ENCODE data around the gene IL3. TPM values are rescaled to one million over a fixed set of nuclear protein-coding genes. Genes with fewer than 3 reads are reported as not detected.

Gene IL3
- total and polyA plus RNA-seq, 2 experiments from 2014 or later = not detected

GRCh38 chr5:132101385-132101880, 41.0 kb downstream of the IL3 start (continued):
- TF ChIP-seq ZNF114 (CRISPR knock-in tag; IDR thresholded peaks at IDR 0.05) (no peak), NANOG (IDR thresholded peaks at IDR 0.05; ENCODE audit: borderline replicate concordance) (no peak), CTCF (conservative IDR thresholded peaks at IDR 0.05; ENCODE audit: low read depth in 2 of 2) (no peak), ETS1 (IDR thresholded peaks at IDR 0.05) (no peak), POLR2AphosphoS5 (IDR thresholded peaks at IDR 0.05; ENCODE audit: low read depth) (no peak)
- TF ChIP-seq, protein P1, sequence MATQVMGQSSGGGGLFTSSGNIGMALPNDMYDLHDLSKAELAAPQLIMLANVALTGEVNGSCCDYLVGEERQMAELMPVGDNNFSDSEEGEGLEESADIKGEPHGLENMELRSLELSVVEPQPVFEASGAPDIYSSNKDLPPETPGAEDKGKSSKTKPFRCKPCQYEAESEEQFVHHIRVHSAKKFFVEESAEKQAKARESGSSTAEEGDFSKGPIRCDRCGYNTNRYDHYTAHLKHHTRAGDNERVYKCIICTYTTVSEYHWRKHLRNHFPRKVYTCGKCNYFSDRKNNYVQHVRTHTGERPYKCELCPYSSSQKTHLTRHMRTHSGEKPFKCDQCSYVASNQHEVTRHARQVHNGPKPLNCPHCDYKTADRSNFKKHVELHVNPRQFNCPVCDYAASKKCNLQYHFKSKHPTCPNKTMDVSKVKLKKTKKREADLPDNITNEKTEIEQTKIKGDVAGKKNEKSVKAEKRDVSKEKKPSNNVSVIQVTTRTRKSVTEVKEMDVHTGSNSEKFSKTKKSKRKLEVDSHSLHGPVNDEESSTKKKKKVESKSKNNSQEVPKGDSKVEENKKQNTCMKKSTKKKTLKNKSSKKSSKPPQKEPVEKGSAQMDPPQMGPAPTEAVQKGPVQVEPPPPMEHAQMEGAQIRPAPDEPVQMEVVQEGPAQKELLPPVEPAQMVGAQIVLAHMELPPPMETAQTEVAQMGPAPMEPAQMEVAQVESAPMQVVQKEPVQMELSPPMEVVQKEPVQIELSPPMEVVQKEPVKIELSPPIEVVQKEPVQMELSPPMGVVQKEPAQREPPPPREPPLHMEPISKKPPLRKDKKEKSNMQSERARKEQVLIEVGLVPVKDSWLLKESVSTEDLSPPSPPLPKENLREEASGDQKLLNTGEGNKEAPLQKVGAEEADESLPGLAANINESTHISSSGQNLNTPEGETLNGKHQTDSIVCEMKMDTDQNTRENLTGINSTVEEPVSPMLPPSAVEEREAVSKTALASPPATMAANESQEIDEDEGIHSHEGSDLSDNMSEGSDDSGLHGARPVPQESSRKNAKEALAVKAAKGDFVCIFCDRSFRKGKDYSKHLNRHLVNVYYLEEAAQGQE (IDR thresholded peaks at IDR 0.05; ENCODE audit: unreplicated experiment) = no peak

GRCh38 chr5:132102101-132102701, 41.7 kb downstream of the IL3 start:
- Histone ChIP-seq H3K27me3 (ENCODE audit: insufficient read depth) (no peaks in the 10 kb centered on the region), H2AFZ (no peak overlapping the region), H3K4me3 (no peak overlapping the region), H4K20me1 (replicated peaks; ENCODE audit: insufficient read depth) (no peaks in the 10 kb centered on the region), H3K79me2 (replicated peaks; ENCODE audit: insufficient read depth) (no peaks in the 10 kb centered on the region), H3K4me1 (ENCODE audit: insufficient read depth) (no peaks in the 10 kb centered on the region), H3K36me3 (ENCODE audit: insufficient read depth) (no peaks in the 10 kb centered on the region), H3K4me2 (no peak overlapping the region), H3K9me2 (ENCODE audit: insufficient read depth) (no peaks in the 10 kb centered on the region), H3F3A (replicated peaks; ENCODE audit: low read depth) (no peaks in the 10 kb centered on the region), H3K27ac (ENCODE audit: low read depth) (no peak overlapping the region)
- DNase-seq (ENCODE audit: low spot score) = no peak
- Mint-ChIP-seq H3K27me3 (ENCODE audit: insufficient read depth, low read depth, poor library complexity) (no peaks in the 10 kb centered on the region), H3K4me3 (no peak overlapping the region), H3K36me3 (ENCODE audit: low read depth) (no peaks in the 10 kb centered on the region), H3K9me3 (no peaks in the 10 kb centered on the region), H3K27ac (no peak overlapping the region), H3K4me1 (no peaks in the 10 kb centered on the region)
- ATAC-seq = no peak
- TF ChIP-seq JUNB (IDR thresholded peaks at IDR 0.05; ENCODE audit: unreplicated experiment) = no peak
- TF ChIP-seq POLR2AphosphoS5 (IDR thresholded peaks at IDR 0.05; ENCODE audit: low read depth) = no peak
- no peak for TF ChIP-seq ZNF114 (CRISPR knock-in tag; IDR thresholded peaks at IDR 0.05)
- no peak for TF ChIP-seq ZNF331 (CRISPR knock-in tag; IDR thresholded peaks at IDR 0.05; ENCODE audit: low read depth)
- TF ChIP-seq STAT1 (IDR thresholded peaks at IDR 0.05; ENCODE audit: unreplicated experiment) = no peak
- no peak for TF ChIP-seq EZH2 (IDR thresholded peaks at IDR 0.05; ENCODE audit: low read depth, unreplicated experiment)
- TF ChIP-seq, protein P1 (IDR thresholded peaks at IDR 0.05; ENCODE audit: unreplicated experiment) = no peak

Measured in GM23338 (cell line).